PC-9 (cell line): ENCODE results near the gene DNASE1L1.

Experiments
- CTCF ChIP-seq: fragments of 200-600 bp; sonication (generic); conservative IDR thresholded peaks from 2 replicates; pipeline ENCODE4 v1.6.1; 2017; ENCODE audit warnings: mixed run types, antibody characterized with exemption, mild to moderate bottlenecking, moderate library complexity
- EZH2 ChIP-seq: fragments of 200-600 bp; sonication (generic); IDR thresholded peaks from 2 replicates; pipeline ENCODE4 v1.8.0; 2017; ENCODE audit warnings: antibody characterized with exemption, low read depth

- TF ChIP-seq CTCF (no peak), EZH2 (no peak)
These were observed 36.4 kb downstream of the DNASE1L1 start for GRCh38 chrX:154372612-154373022.
